ENCODE data around the gene PDE8A. TPM values are rescaled to one million over a fixed set of nuclear protein-coding genes. Genes with fewer than 3 reads are reported as not detected.

The PDE8A gene
- total and polyA plus RNA-seq, 2 of the 13 experiments (the other 11 are each of a cell fraction or from before 2014, with no cell fraction given) = 26.3 to 48.5 TPM

- TF ChIP-seq ZNF142 (CRISPR knock-in tag; IDR thresholded peaks at IDR 0.05) (peak; percentile 30), ZNF10 (CRISPR knock-in tag; IDR thresholded peaks at IDR 0.05; ENCODE audit: borderline replicate concordance, low read depth) (no peak), ZSCAN30 (CRISPR knock-in tag; IDR thresholded peaks at IDR 0.05) (no peak; the same call in 1 of the 2 replicates), ZBTB20 (CRISPR knock-in tag; IDR thresholded peaks at IDR 0.05; ENCODE audit: borderline replicate concordance, low read depth) (no peak), ZNF160 (CRISPR knock-in tag; IDR thresholded peaks at IDR 0.05) (no peak; the same call in 1 of the 2 replicates), ZNF773 (CRISPR knock-in tag; IDR thresholded peaks at IDR 0.05; ENCODE audit: borderline replicate concordance) (0 out of 2 replicates have a peak, but pooled peaks have one; percentile 5), ZNF614 (CRISPR knock-in tag; IDR thresholded peaks at IDR 0.05; ENCODE audit: borderline replicate concordance) (peak; percentile 65; the same call in 1 of the 2 replicates), NCOR1 (IDR thresholded peaks at IDR 0.05; ENCODE audit: borderline replicate concordance, low read length) (no peak), ZNF703 (CRISPR knock-in tag; IDR thresholded peaks at IDR 0.05; ENCODE audit: borderline replicate concordance) (no peak), ZBTB38 (CRISPR knock-in tag; IDR thresholded peaks at IDR 0.05) (peak; percentile 58; the same call in 1 of the 2 replicates), HNRNPUL1 (IDR thresholded peaks at IDR 0.05; ENCODE audit: low read depth, low read length) (peak; percentile 70; the same call in 1 of the 2 replicates), TARDBP (CRISPR knock-in tag; IDR thresholded peaks at IDR 0.05) (peak; percentile 75; the same call in 1 of the 2 replicates), CEBPB (IDR thresholded peaks at IDR 0.05; ENCODE audit: borderline replicate concordance, low read depth, low read length) (no peak), JUN (CRISPR knock-in tag; IDR thresholded peaks at IDR 0.05) (no peak; the same call in 1 of the 2 replicates), ZNF383 (CRISPR knock-in tag; IDR thresholded peaks at IDR 0.05; ENCODE audit: borderline replicate concordance) (no peak), NR2F2 (IDR thresholded peaks at IDR 0.05; ENCODE audit: borderline replicate concordance, low read depth) (no peak), E2F1 (CRISPR knock-in tag; IDR thresholded peaks at IDR 0.05) (peak; percentile 80; the same call in 1 of the 2 replicates), IKZF1 (IDR thresholded peaks at IDR 0.05) (no peak), SRSF4 (IDR thresholded peaks at IDR 0.05; ENCODE audit: low read depth, low read length, poor library complexity, severe bottlenecking) (peak; percentile 90), MBNL3 (CRISPR knock-in tag; conservative IDR thresholded peaks at IDR 0.05) (no peak), ZBTB8A (CRISPR knock-in tag; IDR thresholded peaks at IDR 0.05; ENCODE audit: borderline replicate concordance, low read depth) (no peak), ZBTB26 (CRISPR knock-in tag; IDR thresholded peaks at IDR 0.05; ENCODE audit: borderline replicate concordance) (no peak; the same call in 1 of the 2 replicates)
These were observed 474 bp upstream of the PDE8A start (continued) for GRCh38 chr15:84981054-84981710.
